NT2/D1 (cell line): ENCODE data around the gene SNX13.

Source experiments
- YY1 ChIP-seq: IDR thresholded peaks from 2 replicates; pipeline ENCODE4 v1.6.1; 2011; ENCODE audit not compliant: insufficient read length, insufficient read depth
- ZNF274 ChIP-seq: IDR thresholded peaks from 2 replicates; pipeline ENCODE4 v1.6.1; 2011; ENCODE audit warnings: mild to moderate bottlenecking, low read depth, low read length

GRCh38 chr7:17774716-17775288 is 165.5 kb downstream of the SNX13 start:
- TF ChIP-seq YY1 (no peak), ZNF274 (no peak)
